Right atrium auricular region (tissue), 2 donors: ENCODE results near the gene AQP1. TPM values are rescaled to one million over a fixed set of nuclear protein-coding genes. Genes with fewer than 3 reads are reported as not detected.

Source experiments
- DNase-seq: peaks from one replicate; pipeline ENCODE4 v3.0.0-alpha.2; 2019; ENCODE audit warnings: low spot score
- H3K27ac ChIP-seq, 2 donors: fragments of 200-600 bp; sonication (generic); 1 replicate in 1 of 2; 2 replicates in 1 of 2; pipeline ENCODE4 v1.5.1; 2016 to 2019
- H3K27me3 ChIP-seq, 2 donors: fragments of 200-600 bp; sonication (generic); one replicate each; pipeline versions ENCODE4 v1.5.1 to v1.6.0; 2017 to 2019
- H3K36me3 ChIP-seq: fragments of 200-600 bp; sonication (generic); one replicate; pipeline ENCODE4 v1.5.1; 2016
- H3K4me1 ChIP-seq, 2 donors: fragments of 200-600 bp; sonication (generic); one replicate each; pipeline versions ENCODE4 v1.5.1 to v1.6.0; 2017 to 2019
- H3K4me3 ChIP-seq, 2 donors: fragments of 200-600 bp; sonication (generic); 1 replicate in 1 of 2; 2 replicates in 1 of 2; pipeline ENCODE4 v1.5.1; 2017 to 2019; ENCODE audit warnings: mild to moderate bottlenecking in 1 of 2, moderate library complexity in 1 of 2
- H3K9me3 ChIP-seq, 2 donors: fragments of 200-600 bp; sonication (generic); one replicate each; pipeline ENCODE4 v1.5.1; 2019
- total RNA-seq, 2 donors: library from RNA; depleted of rRNA; stranded (reverse); fragments of >200 nt; gene quantifications; one replicate each; pipeline ENCODE4 v1.1.0, GENCODE V29; 2016
- TF ChIP-seq, protein P1 (sequence below), 2 donors: fragments of 200-600 bp; sonication (generic); IDR thresholded peaks; one replicate each; pipeline ENCODE4 v1.5.1; 2019; ENCODE audit warnings: antibody characterized with exemption in 2 of 2

The AQP1 gene
- total RNA-seq, 2 donors from 2014 or later, result 353 to 517 TPM

- no peaks in the 10 kb centered on the region for H3K27me3 ChIP-seq
- H3K4me3 ChIP-seq, result no peak overlapping the region
- no peaks in the 10 kb centered on the region for H3K9me3 ChIP-seq
- TF ChIP-seq, protein P1, sequence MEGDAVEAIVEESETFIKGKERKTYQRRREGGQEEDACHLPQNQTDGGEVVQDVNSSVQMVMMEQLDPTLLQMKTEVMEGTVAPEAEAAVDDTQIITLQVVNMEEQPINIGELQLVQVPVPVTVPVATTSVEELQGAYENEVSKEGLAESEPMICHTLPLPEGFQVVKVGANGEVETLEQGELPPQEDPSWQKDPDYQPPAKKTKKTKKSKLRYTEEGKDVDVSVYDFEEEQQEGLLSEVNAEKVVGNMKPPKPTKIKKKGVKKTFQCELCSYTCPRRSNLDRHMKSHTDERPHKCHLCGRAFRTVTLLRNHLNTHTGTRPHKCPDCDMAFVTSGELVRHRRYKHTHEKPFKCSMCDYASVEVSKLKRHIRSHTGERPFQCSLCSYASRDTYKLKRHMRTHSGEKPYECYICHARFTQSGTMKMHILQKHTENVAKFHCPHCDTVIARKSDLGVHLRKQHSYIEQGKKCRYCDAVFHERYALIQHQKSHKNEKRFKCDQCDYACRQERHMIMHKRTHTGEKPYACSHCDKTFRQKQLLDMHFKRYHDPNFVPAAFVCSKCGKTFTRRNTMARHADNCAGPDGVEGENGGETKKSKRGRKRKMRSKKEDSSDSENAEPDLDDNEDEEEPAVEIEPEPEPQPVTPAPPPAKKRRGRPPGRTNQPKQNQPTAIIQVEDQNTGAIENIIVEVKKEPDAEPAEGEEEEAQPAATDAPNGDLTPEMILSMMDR (IDR thresholded peaks at IDR 0.05), result no peak
- no peaks in the 10 kb centered on the region for H3K36me3 ChIP-seq
- H3K4me1 ChIP-seq, result peaks cover 0 to 36% of the 10 kb centered on the region in 2 donors
- DNase-seq, result peak; percentile 53
- H3K27ac ChIP-seq, result peak overlapping the region; percentile 36 to 51
Measured at GRCh38 chr7:30930621-30931020, 19.0 kb downstream of the AQP1 start.

GRCh38 chr7:30931161-30931928, 19.7 kb downstream of the AQP1 start:
- Histone ChIP-seq H3K4me3 (no peak overlapping the region), H3K9me3 (no peaks in the 10 kb centered on the region), H3K36me3 (no peaks in the 10 kb centered on the region), H3K27ac (peak overlapping the region; percentile 54 to 69), H3K4me1 (peaks cover 0 to 29% of the 10 kb centered on the region in 2 donors), H3K27me3 (no peaks in the 10 kb centered on the region)
- TF ChIP-seq, protein P1 (IDR thresholded peaks at IDR 0.05), result no peak
- peak; percentile 61 for DNase-seq

GRCh38 chr7:30931929-30932540, 20.4 kb downstream of the AQP1 start:
- no peaks in the 10 kb centered on the region for H3K36me3 ChIP-seq
- H3K9me3 ChIP-seq, result no peaks in the 10 kb centered on the region
- no peak for DNase-seq
- H3K27me3 ChIP-seq, result no peaks in the 10 kb centered on the region
- peaks cover 0 to 27% of the 10 kb centered on the region in 2 donors for H3K4me1 ChIP-seq
- H3K27ac ChIP-seq, result peak overlapping the region; percentile 54 to 69
- H3K4me3 ChIP-seq, result no peak overlapping the region
- TF ChIP-seq, protein P1 (IDR thresholded peaks at IDR 0.05), result no peak

GRCh38 chr7:30932562-30932961, 20.9 kb downstream of the AQP1 start:
- Histone ChIP-seq H3K27ac (no peak overlapping the region), H3K27me3 (no peaks in the 10 kb centered on the region), H3K9me3 (no peaks in the 10 kb centered on the region), H3K4me1 (peaks cover 0 to 27% of the 10 kb centered on the region in 2 donors), H3K36me3 (no peaks in the 10 kb centered on the region), H3K4me3 (no peak overlapping the region)
- DNase-seq, result no peak
- TF ChIP-seq, protein P1 (IDR thresholded peaks at IDR 0.05), result no peak

- no peaks in the 10 kb centered on the region for H3K9me3 ChIP-seq
- TF ChIP-seq, protein P1 (IDR thresholded peaks at IDR 0.05), result no peak
- no peak overlapping the region for H3K27ac ChIP-seq
- H3K4me1 ChIP-seq, result peaks cover 0 to 31% of the 10 kb centered on the region in 2 donors
- no peak overlapping the region for H3K4me3 ChIP-seq
- no peaks in the 10 kb centered on the region for H3K36me3 ChIP-seq
- H3K27me3 ChIP-seq, result no peaks in the 10 kb centered on the region
- peak; percentile 53 for DNase-seq
Measured at GRCh38 chr7:30933124-30933974, 21.7 kb downstream of the AQP1 start.
